WI38 (cell line): ENCODE measurements around the gene NAV2.

ENCODE experiments used
- H3K4me3 ChIP-seq: 2 replicates; pipeline ENCODE4 v1.5.1; 2011; ENCODE audit warnings: low read depth, mild to moderate bottlenecking, control low read depth, low read length
- TF ChIP-seq, protein P1 (sequence below): IDR thresholded peaks from 2 replicates; pipeline ENCODE4 v1.5.1; 2012; ENCODE audit warnings: low read depth, mild to moderate bottlenecking, control low read depth, low read length

The NAV2 gene

DNA sequence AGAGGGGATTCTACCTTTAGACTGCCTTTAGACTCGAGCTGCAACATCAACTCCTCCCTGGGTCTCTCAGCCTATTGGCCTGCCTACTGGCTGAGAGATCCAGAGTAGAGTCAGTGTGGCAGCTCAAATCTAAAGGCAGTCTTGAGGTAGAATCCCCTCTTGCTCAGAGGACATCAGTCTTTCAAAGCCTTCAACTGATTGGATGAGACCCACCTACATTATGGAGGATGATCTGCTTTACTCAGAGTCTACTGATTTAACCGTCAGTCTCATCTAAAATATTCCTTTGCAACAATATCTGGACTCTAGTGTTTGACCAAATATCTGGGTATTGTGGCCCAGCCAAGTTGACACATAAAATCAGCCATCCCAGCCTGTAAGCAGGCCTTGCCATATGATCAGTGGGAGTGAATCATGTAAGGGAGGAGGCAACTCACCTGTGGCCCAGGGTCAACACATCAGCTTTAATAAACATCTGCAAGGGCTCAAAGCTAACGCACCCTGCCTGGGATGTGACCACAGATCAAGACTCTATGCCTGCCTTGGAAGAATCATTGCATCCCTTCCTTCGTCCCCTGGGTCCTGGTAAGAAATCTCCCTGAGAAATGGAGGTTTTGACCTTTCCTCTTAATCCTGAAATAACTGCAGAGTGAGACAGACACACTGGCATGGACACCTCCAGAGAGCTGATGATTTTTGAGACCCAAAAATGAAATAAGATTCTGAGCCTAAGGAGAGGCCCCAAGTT is 249.6 kb downstream of the NAV2 start:
- TF ChIP-seq, protein P1, sequence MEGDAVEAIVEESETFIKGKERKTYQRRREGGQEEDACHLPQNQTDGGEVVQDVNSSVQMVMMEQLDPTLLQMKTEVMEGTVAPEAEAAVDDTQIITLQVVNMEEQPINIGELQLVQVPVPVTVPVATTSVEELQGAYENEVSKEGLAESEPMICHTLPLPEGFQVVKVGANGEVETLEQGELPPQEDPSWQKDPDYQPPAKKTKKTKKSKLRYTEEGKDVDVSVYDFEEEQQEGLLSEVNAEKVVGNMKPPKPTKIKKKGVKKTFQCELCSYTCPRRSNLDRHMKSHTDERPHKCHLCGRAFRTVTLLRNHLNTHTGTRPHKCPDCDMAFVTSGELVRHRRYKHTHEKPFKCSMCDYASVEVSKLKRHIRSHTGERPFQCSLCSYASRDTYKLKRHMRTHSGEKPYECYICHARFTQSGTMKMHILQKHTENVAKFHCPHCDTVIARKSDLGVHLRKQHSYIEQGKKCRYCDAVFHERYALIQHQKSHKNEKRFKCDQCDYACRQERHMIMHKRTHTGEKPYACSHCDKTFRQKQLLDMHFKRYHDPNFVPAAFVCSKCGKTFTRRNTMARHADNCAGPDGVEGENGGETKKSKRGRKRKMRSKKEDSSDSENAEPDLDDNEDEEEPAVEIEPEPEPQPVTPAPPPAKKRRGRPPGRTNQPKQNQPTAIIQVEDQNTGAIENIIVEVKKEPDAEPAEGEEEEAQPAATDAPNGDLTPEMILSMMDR: no peak
- H3K4me3 ChIP-seq: no peak overlapping the region

DNA sequence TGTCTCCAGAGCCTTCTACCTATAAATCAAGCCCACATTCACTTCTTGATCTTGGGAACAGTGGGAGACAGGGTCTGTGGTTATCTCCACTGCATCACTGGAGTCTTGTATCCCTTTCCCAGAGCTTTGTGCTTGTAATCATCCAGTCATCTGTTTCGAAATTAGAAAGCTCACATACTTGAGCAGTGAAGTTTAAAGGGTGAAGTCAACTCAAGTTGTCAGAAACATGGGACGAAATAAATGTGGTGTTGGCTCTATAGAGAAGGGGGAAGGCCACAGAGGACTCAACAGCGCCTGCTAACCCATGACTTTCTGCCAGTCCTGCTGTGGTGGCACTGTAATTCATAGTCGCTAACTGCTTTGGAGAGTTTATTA is 250.2 kb downstream of the NAV2 start:
- no peak overlapping the region for H3K4me3 ChIP-seq
- TF ChIP-seq, protein P1: no peak

DNA sequence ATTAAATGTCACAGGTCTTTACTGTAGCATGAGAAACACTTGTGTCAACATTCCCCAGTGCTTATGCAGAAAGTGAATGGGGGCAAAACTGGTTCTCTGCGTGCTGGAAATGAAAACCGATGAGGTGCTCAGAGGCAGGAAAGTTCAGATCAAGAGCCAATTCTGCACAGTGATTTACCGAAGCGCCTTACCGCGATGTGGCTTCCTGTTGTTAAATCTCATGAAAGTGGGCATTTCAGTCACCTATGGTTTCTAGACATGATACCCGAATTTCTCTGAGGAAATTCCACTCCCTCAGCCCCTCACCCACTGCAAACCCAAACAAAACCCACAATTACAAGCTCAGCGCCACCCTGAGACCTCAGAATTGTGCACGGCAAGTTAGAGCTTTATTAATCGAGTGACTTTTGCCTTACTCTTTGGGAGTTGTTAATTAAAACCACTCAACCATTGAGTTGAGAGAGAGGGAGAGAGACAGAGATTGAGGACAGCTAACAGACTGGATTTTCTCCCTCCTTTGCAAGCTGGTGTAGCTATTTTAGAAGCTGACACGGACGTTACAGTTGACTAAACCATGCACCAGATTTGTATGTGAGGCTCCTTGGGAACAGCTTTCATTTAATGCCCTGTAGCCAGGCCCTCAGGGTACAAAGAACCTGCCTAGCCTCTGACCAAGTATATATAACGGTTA is 251.2 kb downstream of the NAV2 start:
- TF ChIP-seq, protein P1: no peak
- H3K4me3 ChIP-seq: no peak overlapping the region

DNA sequence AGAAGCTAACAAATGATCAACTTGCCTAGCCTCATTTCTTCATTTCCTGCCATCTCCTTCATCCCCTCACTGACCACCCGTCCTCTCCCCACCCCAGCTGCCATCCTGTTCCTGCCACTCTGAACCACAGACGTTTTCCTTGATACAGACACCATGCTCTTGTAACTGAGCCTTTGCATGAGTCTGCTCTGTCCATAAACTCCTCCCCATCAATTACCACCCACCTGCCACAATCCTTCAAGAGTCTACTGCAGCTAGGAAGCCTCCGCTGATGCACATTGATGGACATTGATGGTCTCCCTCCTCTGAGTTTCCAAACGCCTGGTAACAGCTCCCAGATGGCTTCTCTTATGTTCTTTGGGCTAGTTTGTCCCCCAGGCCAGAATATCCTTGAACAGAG is 253.8 kb downstream of the NAV2 start:
- TF ChIP-seq, protein P1: no peak

DNA sequence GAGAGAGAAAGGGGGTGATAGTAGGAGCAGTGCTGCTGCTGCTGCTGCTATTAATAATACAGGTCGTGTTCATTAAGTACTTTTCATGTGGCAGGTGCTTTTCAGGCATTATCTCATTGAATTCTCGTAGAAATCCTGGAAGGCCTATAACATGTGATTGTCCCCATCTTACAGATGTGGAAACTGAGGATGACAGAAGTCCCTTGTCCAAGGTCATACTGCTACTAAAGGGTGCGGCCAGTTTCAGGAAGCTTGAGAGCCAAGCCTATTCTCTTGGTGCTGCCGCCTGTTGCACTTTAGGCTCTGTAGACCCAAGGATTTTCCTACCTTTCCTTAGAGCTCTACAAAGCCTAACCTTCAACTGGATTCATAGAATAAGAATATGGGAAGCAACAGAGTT is 254.3 kb downstream of the NAV2 start:
- TF ChIP-seq, protein P1: no peak

More for the DNA sequence above, 253.8 kb downstream of the NAV2 start:
- no peak overlapping the region for H3K4me3 ChIP-seq

DNA sequence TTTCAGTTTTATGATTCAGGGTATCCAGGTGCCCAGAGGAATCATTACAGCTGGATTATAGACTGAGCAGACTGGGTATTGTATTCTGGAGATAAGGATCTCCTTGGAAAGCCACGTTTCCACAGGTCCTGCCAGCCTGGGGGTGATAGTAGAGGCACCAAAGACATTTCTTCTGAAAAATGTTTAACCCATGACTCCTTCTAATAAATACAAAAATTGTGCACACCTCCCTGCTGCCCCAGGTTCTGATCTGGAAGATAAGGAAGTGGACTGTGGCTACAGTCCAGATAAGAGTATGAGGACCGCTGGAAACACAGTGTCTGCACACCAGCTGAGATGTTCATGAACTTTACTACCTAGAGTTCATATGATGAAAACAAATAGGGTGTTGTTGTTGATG is 255.2 kb downstream of the NAV2 start:
- TF ChIP-seq, protein P1: no peak
- H3K4me3 ChIP-seq: no peak overlapping the region

More for the DNA sequence above, 254.3 kb downstream of the NAV2 start:
- H3K4me3 ChIP-seq: no peak overlapping the region

DNA sequence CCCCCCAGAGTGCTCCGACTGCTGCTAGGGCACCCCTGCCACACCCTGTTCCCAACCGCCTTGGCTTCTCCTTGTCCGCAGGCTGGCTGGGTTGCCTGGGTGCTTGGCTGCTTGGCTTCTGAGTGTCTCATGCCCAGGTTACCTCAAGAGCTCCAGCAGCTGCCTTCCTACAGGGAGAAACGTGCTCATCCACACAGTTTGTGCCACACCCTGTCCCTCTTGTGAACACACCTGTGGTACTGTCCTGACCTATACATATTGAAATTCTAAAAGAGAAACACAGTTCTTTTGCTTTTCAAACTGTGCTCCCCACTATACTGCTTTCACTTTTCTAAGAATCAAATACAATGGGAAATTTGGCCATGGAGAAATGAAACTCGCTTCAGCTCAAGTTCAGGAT is 256.2 kb downstream of the NAV2 start:
- H3K4me3 ChIP-seq: no peak overlapping the region
- TF ChIP-seq, protein P1: no peak
